KMS-11 (cell line): ENCODE measurements around the gene SFXN2.

Source experiments
- H2AFZ ChIP-seq: fragments of 200-600 bp; sonication (generic); 2 replicates; pipeline ENCODE4 v1.6.1; 2016; ENCODE audit warnings: antibody characterized with exemption, mixed run types, low read depth
- H3K27ac ChIP-seq: fragments of 200-600 bp; sonication (generic); 2 replicates; pipeline ENCODE4 v1.6.1; 2016; ENCODE audit warnings: mild to moderate bottlenecking, mixed run types
- H3K27me3 ChIP-seq: fragments of 200-600 bp; sonication (generic); 2 replicates; pipeline ENCODE4 v1.6.1; 2017; ENCODE audit warnings: mild to moderate bottlenecking, low read depth, mixed run types, moderate library complexity; ENCODE audit not compliant: insufficient read depth
- H3K36me3 ChIP-seq: fragments of 200-600 bp; sonication (generic); 2 replicates; pipeline ENCODE4 v1.6.1; 2017; ENCODE audit warnings: mild to moderate bottlenecking, mixed run types; ENCODE audit not compliant: insufficient read depth
- H3K4me1 ChIP-seq: fragments of 200-600 bp; sonication (generic); 2 replicates; pipeline ENCODE4 v1.6.1; 2016; ENCODE audit warnings: mild to moderate bottlenecking, low read depth, mixed run types; ENCODE audit not compliant: poor library complexity, severe bottlenecking
- H3K4me2 ChIP-seq: fragments of 200-600 bp; sonication (generic); 2 replicates; pipeline ENCODE4 v1.7.0; 2016; ENCODE audit warnings: mild to moderate bottlenecking, mixed run types
- H3K4me3 ChIP-seq: fragments of 200-600 bp; sonication (generic); IDR thresholded peaks from 2 replicates; pipeline ENCODE4 v1.6.1; 2017; ENCODE audit warnings: low read depth, low read length, mixed read lengths; ENCODE audit not compliant: insufficient read depth
- H3K79me2 ChIP-seq: fragments of 200-600 bp; sonication (generic); 2 replicates; pipeline ENCODE4 v1.6.1; 2016; ENCODE audit warnings: low read depth, mixed run types; ENCODE audit not compliant: insufficient read depth
- H3K9ac ChIP-seq: fragments of 200-600 bp; sonication (generic); 2 replicates; pipeline ENCODE4 v1.6.1; 2016; ENCODE audit warnings: mild to moderate bottlenecking, mixed run types
- H4K20me1 ChIP-seq: fragments of 200-600 bp; sonication (generic); 2 replicates; pipeline ENCODE4 v1.6.1; 2016; ENCODE audit warnings: mild to moderate bottlenecking, mixed run types; ENCODE audit not compliant: insufficient read depth
- TF ChIP-seq, protein P1 (sequence below): fragments of 200-600 bp; sonication (generic); conservative IDR thresholded peaks from 2 replicates; pipeline ENCODE4 v1.6.1; 2017; ENCODE audit warnings: low read depth, mild to moderate bottlenecking, antibody characterized with exemption, low read length, moderate library complexity, mixed read lengths

SFXN2 gene

DNA sequence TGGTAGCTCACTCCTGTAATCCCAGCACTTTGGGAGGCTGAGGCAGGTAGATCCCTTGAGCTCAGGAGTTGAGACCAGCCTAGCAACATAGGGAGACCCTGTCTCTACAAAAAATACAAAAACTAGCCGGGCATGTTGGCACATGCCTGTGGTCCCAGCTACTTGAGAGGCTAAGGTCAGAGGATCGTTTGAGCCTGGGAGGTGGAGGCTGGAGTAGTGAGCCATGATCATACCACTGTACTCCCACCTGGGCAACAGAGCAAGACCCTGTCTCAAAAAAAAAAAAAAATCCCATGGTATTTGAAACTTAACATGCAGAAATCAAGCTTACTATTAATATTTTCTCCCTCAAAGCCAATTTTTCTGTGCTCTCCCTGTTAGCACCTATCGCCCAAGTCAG is 5.9 kb downstream of the SFXN2 start:
- TF ChIP-seq, protein P1, sequence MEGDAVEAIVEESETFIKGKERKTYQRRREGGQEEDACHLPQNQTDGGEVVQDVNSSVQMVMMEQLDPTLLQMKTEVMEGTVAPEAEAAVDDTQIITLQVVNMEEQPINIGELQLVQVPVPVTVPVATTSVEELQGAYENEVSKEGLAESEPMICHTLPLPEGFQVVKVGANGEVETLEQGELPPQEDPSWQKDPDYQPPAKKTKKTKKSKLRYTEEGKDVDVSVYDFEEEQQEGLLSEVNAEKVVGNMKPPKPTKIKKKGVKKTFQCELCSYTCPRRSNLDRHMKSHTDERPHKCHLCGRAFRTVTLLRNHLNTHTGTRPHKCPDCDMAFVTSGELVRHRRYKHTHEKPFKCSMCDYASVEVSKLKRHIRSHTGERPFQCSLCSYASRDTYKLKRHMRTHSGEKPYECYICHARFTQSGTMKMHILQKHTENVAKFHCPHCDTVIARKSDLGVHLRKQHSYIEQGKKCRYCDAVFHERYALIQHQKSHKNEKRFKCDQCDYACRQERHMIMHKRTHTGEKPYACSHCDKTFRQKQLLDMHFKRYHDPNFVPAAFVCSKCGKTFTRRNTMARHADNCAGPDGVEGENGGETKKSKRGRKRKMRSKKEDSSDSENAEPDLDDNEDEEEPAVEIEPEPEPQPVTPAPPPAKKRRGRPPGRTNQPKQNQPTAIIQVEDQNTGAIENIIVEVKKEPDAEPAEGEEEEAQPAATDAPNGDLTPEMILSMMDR: no peak
- peaks cover 33% of the 10 kb centered on the region for H3K79me2 ChIP-seq
- no peak overlapping the region for H3K9ac ChIP-seq
- H3K4me1 ChIP-seq: peaks cover 35% of the 10 kb centered on the region
- no peaks in the 10 kb centered on the region for H3K36me3 ChIP-seq
- no peak overlapping the region for H2AFZ ChIP-seq
- H3K27me3 ChIP-seq: no peaks in the 10 kb centered on the region
- no peak overlapping the region for H3K27ac ChIP-seq
- no peaks in the 10 kb centered on the region for H4K20me1 ChIP-seq
- H3K4me3 ChIP-seq: no peak overlapping the region
- no peak overlapping the region for H3K4me2 ChIP-seq

DNA sequence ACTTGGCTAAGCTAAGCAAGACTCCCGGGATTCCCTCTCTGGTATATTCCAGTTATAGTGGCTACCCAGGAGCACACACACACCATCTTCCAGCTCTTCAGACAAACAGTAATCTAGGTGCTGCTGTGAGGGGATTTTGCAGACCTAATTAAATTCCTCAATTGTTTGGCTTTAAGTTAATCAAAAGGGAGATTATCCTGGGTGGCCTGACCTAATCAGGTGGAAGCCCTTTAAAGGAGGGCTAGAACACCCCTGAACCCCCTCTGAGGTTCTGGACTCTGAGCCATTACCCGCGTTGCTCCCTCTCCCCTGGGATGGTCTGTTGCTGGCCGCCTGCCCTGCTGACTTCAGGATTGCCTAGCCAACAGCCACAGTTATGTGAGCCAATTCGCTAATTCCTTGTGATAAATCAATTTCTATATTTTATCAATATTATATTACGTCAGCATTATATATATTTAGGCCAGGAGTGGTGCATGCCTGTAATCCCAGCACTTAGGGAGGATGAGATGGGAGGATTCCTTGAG is 6.4 kb downstream of the SFXN2 start:
- no peak overlapping the region for H2AFZ ChIP-seq
- no peaks in the 10 kb centered on the region for H3K27me3 ChIP-seq
- TF ChIP-seq, protein P1: no peak
- no peak overlapping the region for H3K9ac ChIP-seq
- H3K36me3 ChIP-seq: no peaks in the 10 kb centered on the region
- no peaks in the 10 kb centered on the region for H4K20me1 ChIP-seq
- peaks cover 35% of the 10 kb centered on the region for H3K4me1 ChIP-seq
- H3K27ac ChIP-seq: no peak overlapping the region
- H3K4me3 ChIP-seq: no peak overlapping the region
- H3K4me2 ChIP-seq: no peak overlapping the region
- H3K79me2 ChIP-seq: peaks cover 28% of the 10 kb centered on the region; the same call in 1 of the 2 replicates

DNA sequence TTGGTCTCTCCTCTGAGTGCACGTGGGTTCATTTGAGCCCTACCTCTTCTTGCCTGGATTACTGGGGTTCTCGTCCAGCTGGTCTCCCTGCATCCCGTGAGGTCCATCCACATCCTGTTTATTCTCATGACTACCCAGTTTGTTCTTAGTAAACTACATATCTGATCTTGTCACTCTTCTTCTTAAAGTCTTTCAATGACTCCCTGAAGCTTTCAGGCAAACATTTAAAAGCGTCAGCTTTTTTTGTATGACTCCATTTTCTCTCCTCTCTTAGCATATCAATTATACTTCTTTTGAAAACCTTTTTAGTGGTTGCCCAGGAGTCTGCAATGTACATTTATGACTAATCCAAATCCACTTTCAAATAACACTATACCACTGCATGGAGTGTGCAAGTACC is 7.5 kb downstream of the SFXN2 start:
- Histone ChIP-seq H3K36me3 (no peaks in the 10 kb centered on the region), H3K4me1 (peaks cover 33% of the 10 kb centered on the region), H3K4me3 (no peak overlapping the region), H3K27ac (no peak overlapping the region), H2AFZ (no peak overlapping the region), H3K79me2 (peaks cover 25% of the 10 kb centered on the region; the same call in 1 of the 2 replicates), H3K9ac (no peak overlapping the region), H4K20me1 (no peaks in the 10 kb centered on the region), H3K27me3 (no peaks in the 10 kb centered on the region), H3K4me2 (no peak overlapping the region)
- TF ChIP-seq, protein P1: no peak

DNA sequence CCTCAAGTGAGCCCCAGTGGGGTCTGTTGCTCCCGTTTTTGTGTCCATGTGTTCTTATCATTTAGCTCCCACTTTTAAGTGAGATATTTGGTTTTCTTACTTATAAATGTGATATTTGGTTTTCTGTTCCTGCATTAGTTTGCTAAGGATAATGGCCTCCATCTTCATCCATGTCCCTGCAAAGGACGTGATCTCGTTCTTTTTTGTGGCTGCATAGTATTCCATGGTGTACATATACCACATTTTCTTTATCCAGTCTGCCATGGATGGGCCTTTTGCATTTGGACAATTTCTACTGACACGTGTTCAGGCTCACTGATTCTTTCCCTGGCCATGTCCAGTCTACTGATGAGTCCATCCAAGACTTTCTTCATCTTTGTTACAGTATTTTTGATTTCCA is 9.6 kb downstream of the SFXN2 start:
- no peak overlapping the region for H3K9ac ChIP-seq
- H3K79me2 ChIP-seq: peaks cover 18% of the 10 kb centered on the region; the same call in 1 of the 2 replicates
- no peak overlapping the region for H2AFZ ChIP-seq
- H3K4me2 ChIP-seq: no peak overlapping the region
- no peaks in the 10 kb centered on the region for H4K20me1 ChIP-seq
- no peaks in the 10 kb centered on the region for H3K36me3 ChIP-seq
- no peaks in the 10 kb centered on the region for H3K27me3 ChIP-seq
- TF ChIP-seq, protein P1: no peak
- H3K4me1 ChIP-seq: peaks cover 31% of the 10 kb centered on the region
- no peak overlapping the region for H3K27ac ChIP-seq
- H3K4me3 ChIP-seq: no peak overlapping the region
